HuH-7 (cell line): ENCODE results near the gene WDFY4.

Experiments used
- DNase-seq: peaks from one replicate; pipeline ENCODE4 v3.0.0; 2011; ENCODE audit warnings: low spot score

Gene WDFY4

GRCh38 chr10:48655411-48656240, 29.0 kb upstream of the WDFY4 start:
- DNase-seq: no peak

- peak; percentile 79 for DNase-seq
These were observed 28.3 kb upstream of the WDFY4 start for GRCh38 chr10:48656241-48656913.

DNA sequence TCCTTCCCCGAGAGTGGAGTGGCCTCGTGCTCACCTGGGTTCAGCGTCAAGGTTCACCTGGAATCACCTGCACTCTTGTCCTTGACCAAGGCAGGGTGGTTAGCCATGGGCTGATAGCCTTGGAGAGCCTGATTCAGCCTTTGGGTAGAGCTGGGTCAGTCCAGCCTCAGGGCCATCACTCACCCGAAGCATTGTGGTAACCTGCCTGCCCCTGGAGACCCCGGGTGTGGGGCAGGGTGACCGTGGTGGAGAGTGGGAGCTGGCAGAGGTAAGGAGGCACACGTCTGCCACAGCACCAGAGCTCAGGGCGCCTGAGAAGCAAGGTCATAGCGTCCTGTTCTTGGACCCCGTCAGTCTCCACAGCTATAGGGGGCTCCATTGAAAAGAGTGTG, 27.8 kb upstream of the WDFY4 start:
- DNase-seq: no peak

DNA sequence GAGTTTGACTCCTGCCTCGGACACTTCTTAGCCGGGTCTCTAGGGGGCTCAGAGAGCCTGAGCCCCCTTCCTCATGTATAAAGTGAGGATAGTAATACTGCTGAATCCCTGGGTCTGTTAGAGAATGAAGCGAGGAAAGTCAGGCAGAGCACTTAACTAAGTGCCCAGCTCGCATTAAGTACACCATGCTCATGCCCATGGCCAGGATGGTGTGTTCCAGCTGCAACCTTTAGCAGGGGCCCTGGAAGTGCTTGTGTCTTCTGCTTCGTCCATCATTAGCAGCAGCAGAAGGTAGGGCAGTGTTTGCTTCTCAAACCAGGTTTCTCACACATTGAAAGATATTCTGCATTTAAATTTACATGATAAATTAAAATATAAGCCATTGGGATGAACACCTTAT, 27.3 kb upstream of the WDFY4 start:
- DNase-seq: no peak

DNA sequence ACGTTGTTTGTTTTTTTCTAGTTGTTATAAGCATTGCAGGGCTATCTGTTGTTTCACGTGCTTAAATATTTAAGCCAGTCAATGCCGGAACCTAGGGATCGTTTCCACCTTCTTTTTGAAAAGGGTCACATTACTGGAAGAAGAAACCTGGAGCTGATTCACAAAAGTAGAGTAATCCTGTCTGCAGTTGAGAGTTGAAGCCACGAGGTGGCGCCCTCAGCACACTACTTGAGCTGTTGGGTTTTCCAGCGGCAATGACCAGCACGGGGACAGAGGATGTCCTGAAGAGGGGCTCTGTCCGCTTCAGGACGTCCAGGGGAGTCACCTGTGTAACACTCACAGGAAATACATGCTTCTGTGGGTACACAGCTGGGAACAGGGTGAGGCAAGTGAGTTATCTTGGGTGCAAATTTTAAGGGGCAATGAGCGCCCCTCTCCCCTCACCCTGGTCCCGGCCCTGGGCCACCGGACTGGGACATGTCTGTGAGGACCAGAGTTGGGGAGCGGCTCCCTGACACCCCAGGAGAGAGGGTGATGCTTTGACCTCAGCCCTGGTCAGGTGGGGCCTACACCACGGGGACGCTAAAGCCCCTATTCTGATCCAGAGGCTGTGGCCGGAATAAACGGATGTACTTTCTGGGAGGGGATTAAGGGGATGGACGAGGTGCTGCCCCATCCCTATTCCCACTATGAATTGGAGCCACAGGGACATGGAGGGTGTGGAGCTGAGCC, 26.3 kb upstream of the WDFY4 start:
- peak; percentile 54 for DNase-seq

- DNase-seq: no peak
These were observed 25.8 kb upstream of the WDFY4 start for GRCh38 chr10:48658975-48659269.

DNA sequence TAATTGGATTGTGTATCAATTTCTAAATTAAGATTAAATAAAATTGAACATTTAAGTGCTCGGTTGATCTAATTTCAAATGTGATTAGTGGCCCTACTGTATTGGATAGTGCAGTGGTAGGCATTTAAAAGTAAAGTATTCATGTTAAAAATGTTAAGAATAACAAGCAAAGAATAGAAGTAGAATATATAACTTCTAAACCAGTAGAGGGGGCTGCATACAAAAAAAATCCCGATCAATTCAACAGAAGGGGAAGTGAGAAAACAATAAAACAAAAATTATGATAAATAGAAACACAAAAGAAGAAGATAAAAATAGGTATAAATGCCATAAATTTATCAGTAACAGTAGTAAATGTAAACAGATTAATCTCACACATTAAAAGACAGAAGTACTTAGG, 24.9 kb upstream of the WDFY4 start:
- DNase-seq: peak; percentile 19

DNA sequence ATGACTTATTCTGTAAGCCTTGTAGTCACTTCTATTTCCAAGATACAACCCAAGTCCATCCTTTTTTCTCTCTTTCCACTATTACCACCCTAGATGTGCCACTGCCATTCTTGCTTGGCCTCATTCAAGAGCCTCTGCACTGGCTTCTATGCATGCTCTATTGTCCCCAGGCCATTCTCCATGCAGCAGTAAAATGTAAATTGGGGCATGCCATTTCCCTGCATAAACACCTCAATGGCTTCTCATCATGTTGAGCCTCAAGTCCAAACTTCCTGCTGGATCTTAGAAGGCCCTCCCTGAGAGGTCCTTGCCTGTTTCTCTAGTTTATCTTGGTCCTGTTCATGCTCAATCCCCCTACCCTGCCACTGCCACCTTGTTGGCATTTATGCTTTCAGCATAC, 23.2 kb upstream of the WDFY4 start:
- no peak for DNase-seq

DNA sequence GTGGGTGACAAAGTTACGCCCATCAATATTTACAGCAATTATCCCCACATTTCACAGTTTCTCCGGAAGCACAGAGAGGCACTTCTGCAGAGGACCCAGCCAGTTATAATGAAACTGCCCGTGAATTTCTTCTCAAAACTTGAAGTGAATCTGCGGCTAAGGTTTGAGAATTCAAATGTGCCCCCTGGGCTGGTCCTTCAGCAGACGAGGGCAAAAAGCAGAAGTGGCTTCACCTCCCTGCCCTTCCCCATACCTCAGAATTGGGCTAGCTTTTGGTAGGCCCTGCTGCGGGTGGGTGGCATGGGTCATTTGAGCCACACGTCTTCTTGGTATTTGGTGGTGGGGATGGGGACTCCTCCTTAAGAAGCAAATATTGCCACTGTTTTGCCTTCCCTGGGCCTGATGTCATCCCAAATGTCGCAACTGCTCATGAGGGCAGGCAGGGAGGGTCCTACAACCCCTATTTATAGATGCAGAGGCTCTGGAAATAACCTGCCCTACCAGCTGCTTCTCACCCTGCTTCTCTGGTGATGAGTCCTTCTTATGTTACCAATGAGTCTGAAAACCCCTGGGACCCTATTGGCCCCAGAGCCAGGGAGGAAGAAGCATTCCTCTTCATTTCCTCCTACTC, 16.6 kb upstream of the WDFY4 start:
- no peak for DNase-seq

DNA sequence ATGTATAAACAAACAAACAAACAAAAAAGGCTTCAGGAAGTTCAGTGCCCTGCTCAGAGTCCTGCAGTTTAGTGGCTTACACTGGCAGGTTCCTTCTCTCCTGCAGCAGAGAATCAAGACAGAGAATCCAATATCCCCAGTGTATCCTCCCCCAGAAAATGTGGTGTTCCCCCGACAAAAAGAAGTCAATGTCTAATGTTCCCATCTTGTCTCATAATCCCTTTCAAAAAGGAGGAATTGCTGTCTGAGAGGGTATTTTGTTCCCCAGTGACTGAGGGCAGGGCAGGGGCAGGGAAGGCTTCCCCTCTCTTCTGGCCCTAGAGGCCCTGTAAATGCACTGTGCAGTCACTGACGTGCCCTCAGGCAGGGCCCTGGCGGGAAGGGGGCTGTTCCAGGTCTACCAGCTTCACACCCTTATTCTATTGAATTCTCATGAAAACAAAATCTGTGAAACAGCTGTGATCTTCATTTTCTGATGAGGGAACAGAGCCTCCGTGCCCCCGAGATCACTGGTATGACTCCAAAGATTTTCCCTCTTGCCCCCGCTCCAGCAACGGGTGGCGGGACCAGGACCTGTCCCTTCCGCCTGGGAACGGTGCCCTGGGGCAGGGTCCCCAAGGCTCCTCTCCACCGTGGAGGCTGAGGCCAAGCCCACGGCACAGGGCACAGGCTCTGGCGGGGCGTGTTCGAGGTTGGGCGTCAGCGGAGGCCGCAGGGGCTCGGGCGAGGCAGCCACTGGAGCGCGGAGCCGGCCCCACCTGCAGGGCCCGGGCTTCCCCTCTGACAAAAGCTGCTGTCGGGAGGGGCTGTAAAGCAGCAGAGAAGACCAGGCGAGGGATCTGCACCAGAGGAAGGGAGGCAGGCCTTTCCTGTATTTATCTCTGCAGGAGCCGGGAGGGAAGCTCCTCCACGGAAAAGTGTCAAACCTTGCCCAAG, 13.4 kb upstream of the WDFY4 start:
- DNase-seq: no peak

GRCh38 chr10:48671914-48672595, 12.6 kb upstream of the WDFY4 start:
- no peak for DNase-seq

GRCh38 chr10:48672596-48673265, 11.9 kb upstream of the WDFY4 start:
- DNase-seq: no peak

- no peak for DNase-seq
These were observed 7.0 kb upstream of the WDFY4 start for GRCh38 chr10:48677625-48678024.

- DNase-seq: no peak
These were observed 6.6 kb upstream of the WDFY4 start for GRCh38 chr10:48678041-48678440.

- DNase-seq: no peak
These were observed 2.9 kb upstream of the WDFY4 start for GRCh38 chr10:48681740-48682139.

DNA sequence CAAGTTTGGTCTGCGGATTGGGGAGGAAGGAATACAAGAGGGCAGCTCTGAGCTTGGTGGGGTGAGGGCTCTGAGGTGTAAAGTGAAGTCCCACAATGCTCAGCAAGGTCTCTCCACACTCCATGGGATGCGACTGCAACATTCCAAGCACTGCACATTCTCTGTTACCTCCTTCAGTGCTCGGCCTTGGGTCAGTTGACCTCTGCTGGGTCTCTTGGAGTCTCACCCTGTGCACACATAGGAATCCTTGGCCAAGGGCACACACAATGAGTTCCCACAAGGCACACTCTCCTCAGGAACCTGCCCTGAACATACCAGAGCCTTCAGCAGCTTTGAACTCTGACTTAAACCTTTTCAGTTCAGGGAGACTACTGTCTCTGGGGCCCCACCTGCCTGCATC, 2.4 kb upstream of the WDFY4 start:
- no peak for DNase-seq

DNA sequence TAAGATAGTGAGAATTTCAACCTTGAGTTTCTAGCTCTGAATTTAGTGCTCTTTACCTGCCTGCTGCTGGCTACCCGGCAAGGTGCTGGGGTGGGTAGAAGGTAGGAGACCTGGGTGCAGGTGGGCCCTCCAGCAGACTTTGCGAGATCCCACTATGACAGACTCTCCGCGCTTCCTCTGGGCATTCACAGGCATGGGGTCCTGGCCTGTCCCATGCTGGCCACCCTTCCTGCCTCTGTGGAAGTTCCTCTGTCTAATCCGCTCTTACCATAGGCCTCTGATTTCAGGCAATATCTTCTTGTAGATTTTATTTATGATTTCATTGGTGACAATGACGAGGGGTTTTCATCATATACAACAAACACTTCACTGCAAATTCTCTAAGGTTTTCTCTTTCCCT, 1.2 kb upstream of the WDFY4 start:
- DNase-seq: no peak

GRCh38 chr10:48683868-48684267, 805 bp upstream of the WDFY4 start:
- DNase-seq: no peak

DNA sequence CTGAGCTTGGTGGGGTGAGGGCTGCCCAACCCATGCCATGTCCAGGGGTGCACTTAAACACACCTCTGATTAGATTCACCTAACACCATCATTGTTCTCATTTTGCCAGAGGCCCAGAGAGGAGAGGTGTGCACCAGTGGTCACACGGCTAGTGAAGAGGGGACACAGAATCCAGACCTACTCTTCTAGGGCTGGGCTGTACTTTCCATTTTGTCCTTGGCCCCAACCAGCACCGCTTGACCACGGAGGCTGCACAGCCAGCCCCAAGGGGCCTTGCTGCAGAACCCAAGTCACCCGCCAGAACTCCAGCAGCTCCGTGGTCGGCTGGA, 246 bp upstream of the WDFY4 start:
- DNase-seq: no peak

DNA sequence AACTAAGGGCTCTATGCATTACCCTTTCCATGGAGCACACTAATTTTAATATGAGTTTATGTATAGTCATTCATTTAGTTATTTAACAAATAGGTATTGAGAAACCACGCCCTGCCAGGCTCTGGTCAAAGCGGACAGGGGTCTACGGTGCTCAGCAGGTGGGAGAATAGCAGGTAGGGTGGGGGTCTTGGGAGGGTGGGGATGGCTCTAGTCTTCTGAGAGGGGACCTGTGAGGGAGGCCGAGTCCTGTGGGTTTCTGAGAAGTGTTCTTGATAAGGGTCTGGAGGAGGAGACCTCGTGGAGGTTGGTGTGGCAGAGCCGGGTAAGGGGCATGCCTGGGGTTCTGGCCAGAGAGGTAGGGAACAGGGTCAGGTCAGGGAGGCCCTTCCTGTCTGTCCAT, 1.1 kb downstream of the WDFY4 start:
- DNase-seq: no peak
